Heart right ventricle (tissue), 16 donors: ENCODE measurements around the gene CCDC9B. TPM values are rescaled to one million over a fixed set of nuclear protein-coding genes. Genes with fewer than 3 reads are reported as not detected.

Experiments used
- ATAC-seq, 8 donors: fragments of 200-7000 bp; cut with Tn5 transposase; one replicate each; pipeline ENCODE4 v1.9.1; 2020; ENCODE audit warnings: mild to moderate bottlenecking in 8 of 8, moderate library complexity in 8 of 8, moderate number of reproducible peaks in 1 of 8
- DNase-seq, 2 donors: peaks; one replicate each; pipeline ENCODE4 v3.0.0-alpha.2; 2020
- H3K27ac ChIP-seq, 10 donors: fragments of 200-600 bp; sonication (generic) in 2 of 10; one replicate each; pipeline versions ENCODE4 v1.5.0 to v1.8.0; 2020 to 2022; ENCODE audit warnings: mild to moderate bottlenecking in 3 of 10
- H3K27me3 ChIP-seq, 7 donors: fragments of 200-600 bp; one replicate each; pipeline ENCODE4 v1.8.0; 2021 to 2022; ENCODE audit warnings: mild to moderate bottlenecking in 2 of 7
- H3K36me3 ChIP-seq, 9 donors: fragments of 200-600 bp; sonication (generic) in 1 of 9; one replicate each; pipeline versions ENCODE4 v1.5.0 to v1.8.0; 2020 to 2022; ENCODE audit warnings: mild to moderate bottlenecking in 2 of 9
- H3K4me1 ChIP-seq, 9 donors: fragments of 200-600 bp; sonication (generic) in 1 of 9; one replicate each; pipeline versions ENCODE4 v1.5.0 to v1.8.0; 2020 to 2022; ENCODE audit warnings: mild to moderate bottlenecking in 4 of 9
- H3K4me3 ChIP-seq, 10 donors: fragments of 200-600 bp; sonication (generic) in 2 of 10; one replicate each; pipeline versions ENCODE4 v1.5.0 to v1.8.0; 2020 to 2022; ENCODE audit warnings: mild to moderate bottlenecking in 7 of 10, moderate library complexity in 2 of 10
- H3K9me3 ChIP-seq, 11 donors: fragments of 200-600 bp in 10 of 11; sonication (generic) in 2 of 11; one replicate each; pipeline versions ENCODE4 v1.5.0 to v1.8.0; 2013 to 2022; ENCODE audit warnings: mild to moderate bottlenecking in 2 of 11, control low read depth in 1 of 11, moderate library complexity in 1 of 11
- WGBS, 2 donors: extraction: QIAGEN DNeasy Blood & Tissue Kit; methylation state at CpG; one replicate each; pipeline ENCODE4 v1.1.7; 2013; ENCODE audit warnings: inconsistent platforms in 1 of 2; 5-methylcytosine and 5-hydroxymethylcytosine counted together
- intact Hi-C, 10 donors: fragments of 100-400 bp; cut with DNase I; formaldehyde crosslinking; loops; one replicate each; pipeline versions ENCODE4 v1.11.1 to v1.14.2; 2022
- polyA plus RNA-seq, 2 donors: library from polyadenylated mRNA; stranded (reverse); fragments of 200-250 nt; gene quantifications; one replicate each; pipeline ENCODE4 v1.2.3, GENCODE V29; 2013
- total RNA-seq, 10 donors: library from RNA; stranded (reverse); fragmentation: NEBNext Ultra II Directional in 3 of 10; extraction: Animal tissue kit (Norgen Biotek cat#: 25700) in 3 of 10; gene quantifications; one replicate each; pipeline versions ENCODE4 v1.2.1 to v1.2.4, GENCODE V29; 2021 to 2023
- TF ChIP-seq, protein P1 (sequence below), 9 donors: fragments of 200-600 bp; sonication (generic) in 2 of 9; IDR thresholded peaks; one replicate each; pipeline versions ENCODE4 v1.5.0 to v1.8.0; 2021 to 2022; ENCODE audit warnings: antibody characterized with exemption in 9 of 9, mild to moderate bottlenecking in 5 of 9, moderate library complexity in 1 of 9
- donor health status: Arrhythmogenic right ventricular cardiomyopathy.
- donor health status: ischemic (EF 13 %, LVEDD 7.1; RV severe dilation, severe dysfunction).
- donor health status: healthy with polysubstance abuse.
- donor health status: DM: no; HTN: yes; CAD: no.
- donor health status: DM: no; HTN: no; CAD: no.
- donor health status: ischemic (EF 25% LVEDD 6.9; RV normal size, moderate dysfunction).
- donor health status: ischemic (EF 25% LVEDD 5.7; RV mildly dilated, moderate dysfunction).
- donor health status: healthy.
- donor health status: DM: yes; HTN: yes; CAD: no.
- donor health status: Ischemic cardiomyopathy.
- donor health status: ischemic (EF 35%, LVEDD 5.7; RV mildly dilated, moderate dysfunction).
- donor health status: nonischemic (EF 11% LVEDD 7.7; RV severe dilation, severe dysfunction).
- donor health status: DM: yes; HTN: yes; CAD: no.
- donor health status: PGD.
- donor health status: ischemic (EF 29% LVEDD 5.4; RV normal size, mild dysfunction).
- donor health status: nonischemic (EF 23%, LVEDD 6.1; RV moderate dilation, normal function).

The CCDC9B gene
- total and polyA plus RNA-seq, 12 donors, result 13.0 to 190 (median 144) TPM

DNA sequence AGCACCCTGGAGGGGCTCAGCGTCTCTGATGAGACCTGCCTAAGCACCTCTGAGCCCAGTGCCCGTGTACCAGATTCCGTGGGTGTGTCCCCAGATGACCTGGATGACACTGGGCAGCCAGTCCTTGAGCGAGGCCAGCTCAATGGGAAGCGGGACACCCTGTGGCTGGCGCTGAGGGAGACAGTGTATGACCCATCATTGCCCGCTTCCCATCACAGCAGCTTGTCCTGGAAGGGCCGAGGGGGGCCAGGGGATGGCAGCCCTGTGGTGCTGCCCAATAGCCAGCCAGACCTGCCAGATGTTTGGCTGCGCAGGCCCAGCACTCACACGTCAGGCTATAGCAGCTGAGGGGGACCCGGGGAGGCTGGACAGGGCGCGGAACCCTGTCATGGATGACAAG, 29.2 kb upstream of the CCDC9B start:
- 84 to 87% methylated on average over 13 of the region's 13 CpGs for WGBS, 2 donors
- TF ChIP-seq, protein P1, sequence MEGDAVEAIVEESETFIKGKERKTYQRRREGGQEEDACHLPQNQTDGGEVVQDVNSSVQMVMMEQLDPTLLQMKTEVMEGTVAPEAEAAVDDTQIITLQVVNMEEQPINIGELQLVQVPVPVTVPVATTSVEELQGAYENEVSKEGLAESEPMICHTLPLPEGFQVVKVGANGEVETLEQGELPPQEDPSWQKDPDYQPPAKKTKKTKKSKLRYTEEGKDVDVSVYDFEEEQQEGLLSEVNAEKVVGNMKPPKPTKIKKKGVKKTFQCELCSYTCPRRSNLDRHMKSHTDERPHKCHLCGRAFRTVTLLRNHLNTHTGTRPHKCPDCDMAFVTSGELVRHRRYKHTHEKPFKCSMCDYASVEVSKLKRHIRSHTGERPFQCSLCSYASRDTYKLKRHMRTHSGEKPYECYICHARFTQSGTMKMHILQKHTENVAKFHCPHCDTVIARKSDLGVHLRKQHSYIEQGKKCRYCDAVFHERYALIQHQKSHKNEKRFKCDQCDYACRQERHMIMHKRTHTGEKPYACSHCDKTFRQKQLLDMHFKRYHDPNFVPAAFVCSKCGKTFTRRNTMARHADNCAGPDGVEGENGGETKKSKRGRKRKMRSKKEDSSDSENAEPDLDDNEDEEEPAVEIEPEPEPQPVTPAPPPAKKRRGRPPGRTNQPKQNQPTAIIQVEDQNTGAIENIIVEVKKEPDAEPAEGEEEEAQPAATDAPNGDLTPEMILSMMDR (IDR thresholded peaks at IDR 0.05), result no peak
- no peak overlapping the region for H3K27ac ChIP-seq
- H3K4me3 ChIP-seq, result no peak overlapping the region
- peaks cover 3 to 38% (median 29%) of the 10 kb centered on the region in 9 donors for H3K4me1 ChIP-seq
- intact Hi-C loops, result loop anchor here in 7 of 10 donors (5.0 to 10.0 kb wide), 6 partner anchors 37 to 142 kb away; partner anchors contain the start of genes INAFM2 (in 2 of the 7) and IVD (in 2 of the 7)
- no peaks in the 10 kb centered on the region for H3K9me3 ChIP-seq
- DNase-seq, result no peak
- H3K27me3 ChIP-seq, result no peaks in the 10 kb centered on the region
- no peaks in the 10 kb centered on the region for H3K36me3 ChIP-seq
- ATAC-seq, result no peak

DNA sequence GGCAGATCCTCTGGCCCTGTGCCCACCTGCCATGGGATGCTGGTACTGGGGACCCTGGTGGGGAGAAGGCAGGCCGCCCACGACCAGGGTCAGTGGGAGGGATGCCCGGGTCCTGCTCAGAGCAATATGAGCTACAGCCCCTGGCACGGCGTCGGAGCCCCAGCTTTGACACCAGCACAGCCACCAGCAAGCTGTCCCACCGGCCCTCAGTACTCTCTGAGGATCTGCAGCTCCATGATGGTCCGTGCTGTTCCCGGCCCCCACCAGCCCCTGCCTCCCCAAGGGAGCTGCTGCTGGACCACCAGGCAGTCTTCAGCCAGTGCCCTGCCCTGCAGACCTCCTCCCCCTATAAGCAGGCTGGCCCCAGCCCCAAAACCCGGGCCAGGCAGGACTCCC, 28.7 kb upstream of the CCDC9B start:
- TF ChIP-seq, protein P1 (IDR thresholded peaks at IDR 0.05), result no peak
- DNase-seq, result no peak
- H3K4me3 ChIP-seq, result no peak overlapping the region
- H3K4me1 ChIP-seq, result peaks cover 3 to 38% (median 29%) of the 10 kb centered on the region in 9 donors
- no peaks in the 10 kb centered on the region for H3K36me3 ChIP-seq
- no peak for ATAC-seq
- WGBS, 2 donors, result 92 to 94% methylated on average over 10 of the region's 10 CpGs
- H3K9me3 ChIP-seq, result no peaks in the 10 kb centered on the region
- no peaks in the 10 kb centered on the region for H3K27me3 ChIP-seq
- H3K27ac ChIP-seq, result no peak overlapping the region
- intact Hi-C loops, result loop anchor here in 6 of 10 donors (5.0 to 10.0 kb wide), 5 partner anchors 38 to 143 kb away; partner anchors contain the start of genes INAFM2 (in 1 of the 6) and IVD (in 1 of the 6)

DNA sequence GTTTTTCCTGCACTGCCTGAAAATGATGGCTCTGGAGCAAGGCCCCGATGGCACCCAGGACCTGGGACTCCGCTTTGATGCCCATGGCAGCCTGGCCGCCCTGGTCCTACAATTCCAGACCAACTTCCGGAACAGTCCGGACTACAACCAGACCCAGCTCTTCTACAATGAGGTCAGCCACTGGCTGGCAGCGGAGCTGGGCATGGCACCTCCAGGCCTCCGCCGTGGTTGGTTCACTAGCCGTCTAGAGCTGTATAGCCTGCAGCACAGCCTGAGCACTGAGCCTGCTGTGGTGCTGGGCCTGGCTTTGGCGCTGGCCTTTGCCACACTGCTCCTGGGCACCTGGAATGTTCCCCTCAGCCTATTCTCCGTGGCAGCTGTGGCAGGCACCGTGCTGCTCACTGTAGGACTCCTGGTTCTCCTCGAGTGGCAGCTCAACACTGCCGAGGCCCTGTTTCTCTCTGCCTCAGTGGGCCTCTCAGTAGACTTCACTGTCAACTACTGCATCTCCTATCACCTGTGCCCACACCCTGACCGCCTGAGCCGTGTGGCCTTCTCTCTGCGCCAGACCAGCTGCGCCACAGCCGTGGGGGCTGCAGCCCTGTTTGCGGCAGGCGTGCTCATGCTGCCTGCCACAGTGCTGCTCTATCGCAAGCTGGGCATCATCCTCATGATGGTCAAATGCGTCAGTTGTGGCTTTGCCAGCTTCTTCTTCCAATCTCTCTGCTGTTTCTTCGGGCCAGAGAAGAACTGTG, 28.2 kb upstream of the CCDC9B start:
- Histone ChIP-seq H3K4me3 (no peak overlapping the region), H3K27ac (peak overlapping the region in 4 of 10 donors; percentile 46 to 90 (median 68)), H3K9me3 (no peaks in the 10 kb centered on the region), H3K4me1 (peaks cover 3 to 38% (median 29%) of the 10 kb centered on the region in 9 donors), H3K27me3 (no peaks in the 10 kb centered on the region), H3K36me3 (no peaks in the 10 kb centered on the region)
- 95 to 96% methylated on average over 24 of the region's 24 CpGs for WGBS, 2 donors
- DNase-seq (no peak), ATAC-seq (no peak)
- intact Hi-C loops, result loop anchor here in 6 of 10 donors (1.0 to 10.0 kb wide), 6 partner anchors 36 to 143 kb away; partner anchors contain the start of genes IVD (in 2 of the 6) and INAFM2 (in 1 of the 6)
- TF ChIP-seq, protein P1 (IDR thresholded peaks at IDR 0.05), result no peak

DNA sequence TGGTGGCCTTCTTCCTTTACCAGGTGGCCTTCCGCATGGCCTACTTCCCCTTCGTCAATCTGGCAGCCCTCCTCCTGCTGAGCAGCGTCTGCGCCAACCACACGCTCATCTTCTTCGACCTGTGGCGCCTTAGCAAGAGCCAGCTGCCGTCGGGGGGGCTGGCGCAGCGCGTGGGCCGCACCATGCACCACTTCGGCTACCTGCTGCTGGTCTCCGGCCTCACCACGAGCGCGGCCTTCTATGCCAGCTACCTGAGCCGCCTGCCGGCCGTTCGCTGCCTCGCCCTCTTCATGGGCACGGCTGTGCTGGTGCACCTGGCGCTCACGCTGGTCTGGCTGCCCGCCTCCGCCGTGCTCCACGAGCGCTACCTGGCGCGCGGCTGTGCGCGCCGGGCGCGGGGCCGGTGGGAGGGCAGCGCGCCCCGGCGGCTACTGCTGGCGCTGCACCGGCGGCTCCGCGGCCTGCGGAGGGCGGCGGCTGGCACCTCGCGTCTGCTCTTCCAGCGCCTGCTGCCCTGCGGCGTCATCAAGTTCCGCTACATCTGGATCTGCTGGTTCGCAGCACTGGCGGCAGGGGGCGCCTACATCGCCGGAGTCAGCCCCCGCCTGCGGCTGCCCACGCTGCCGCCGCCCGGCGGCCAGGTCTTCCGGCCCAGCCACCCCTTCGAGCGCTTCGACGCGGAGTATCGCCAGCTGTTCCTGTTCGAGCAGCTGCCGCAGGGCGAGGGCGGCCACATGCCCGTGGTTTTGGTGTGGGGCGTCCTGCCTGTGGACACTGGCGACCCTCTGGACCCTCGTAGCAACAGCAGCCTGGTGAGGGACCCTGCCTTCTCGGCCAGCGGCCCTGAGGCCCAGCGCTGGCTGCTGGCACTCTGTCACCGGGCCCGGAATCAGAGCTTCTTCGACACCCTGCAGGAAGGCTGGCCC, 27.2 kb upstream of the CCDC9B start:
- 13 to 18% methylated on average over 90 to 91 of the region's 91 CpGs for WGBS, 2 donors

More for the DNA sequence above, 27.2 kb upstream of the CCDC9B start:
- ATAC-seq (peak; percentile 60 to 79 (median 68)), DNase-seq (peak; percentile 79 to 84)
- peak overlapping the region; percentile 60 to 91 (median 85) for H3K27ac ChIP-seq
- no peaks in the 10 kb centered on the region for H3K36me3 ChIP-seq
- H3K4me1 ChIP-seq, result peaks cover 3 to 38% (median 29%) of the 10 kb centered on the region in 9 donors
- TF ChIP-seq, protein P1 (IDR thresholded peaks at IDR 0.05), result peak; percentile 75 to 93 (median 88)
- H3K4me3 ChIP-seq, result peak overlapping the region in 9 of 10 donors; percentile 12 to 57 (median 38)
- no peaks in the 10 kb centered on the region for H3K27me3 ChIP-seq
- H3K9me3 ChIP-seq, result no peaks in the 10 kb centered on the region
- intact Hi-C loops, result loop anchor here in 6 of 10 donors (1.0 to 10.0 kb wide), 7 partner anchors 27 to 144 kb away; partner anchors contain the start of genes IVD (in 2 of the 6), CCDC9B (in 1 of the 6) and INAFM2 (in 1 of the 6)
